H54 (cell line): Measurements from ENCODE around the gene WEE2.

ENCODE experiments used
- DNase-seq: peaks from one replicate; pipeline ENCODE4 v3.0.0; 2011; ENCODE audit warnings: low spot score, mixed read lengths; ENCODE audit not compliant: insufficient read length
- FAIRE-seq: peaks from 3 replicates; lab custom pipeline; 2011; peaks lifted over from hg19 to GRCh38; lab: Jason Lieb, UNC
- POLR2A ChIP-seq: IDR thresholded peaks from 2 replicates; pipeline ENCODE4 v1.6.1; 2011; ENCODE audit warnings: low read depth, mild to moderate bottlenecking, low read length

Gene WEE2

DNA sequence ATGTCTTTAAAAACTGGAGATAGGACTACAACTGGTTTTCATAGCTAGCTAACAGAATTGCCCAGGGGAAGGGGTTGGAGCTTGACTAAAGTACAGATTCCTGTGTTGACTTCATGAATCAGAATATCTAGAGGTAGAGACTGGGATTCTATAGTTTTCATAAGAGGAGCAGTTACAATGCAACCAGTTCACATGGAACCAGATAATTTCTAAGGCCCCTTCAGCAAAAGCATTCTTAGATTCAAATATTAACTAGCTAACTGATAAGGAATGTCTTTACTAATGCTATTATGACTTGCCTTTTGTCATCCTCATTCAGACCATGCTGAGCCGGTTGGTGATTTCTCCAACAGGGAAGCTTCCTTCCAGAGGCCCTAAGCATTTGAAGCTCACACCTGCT lies 5.7 kb downstream of the WEE2 start:
- TF ChIP-seq POLR2A = no peak
- FAIRE-seq (no peak), DNase-seq (no peak)

DNA sequence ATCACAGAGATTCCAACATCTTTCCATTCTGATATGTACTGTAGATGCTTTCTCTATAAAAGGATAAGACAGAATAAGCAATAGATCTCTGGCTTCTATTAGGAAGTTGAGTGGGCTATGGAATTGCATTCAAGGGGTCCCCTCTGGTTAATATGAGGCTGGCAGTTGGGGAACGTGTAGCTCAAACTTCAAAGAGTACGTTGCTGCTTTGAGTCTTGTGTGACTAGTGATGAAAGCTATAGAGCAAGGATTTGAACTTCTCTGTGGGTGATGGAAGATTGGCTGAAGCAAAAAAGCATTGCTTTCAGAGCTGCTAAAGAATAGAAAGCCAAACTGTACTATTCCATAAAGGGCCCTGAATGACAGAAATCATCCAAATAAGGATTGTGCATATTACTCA lies 6.4 kb downstream of the WEE2 start:
- TF ChIP-seq POLR2A = no peak
- FAIRE-seq (no peak), DNase-seq (no peak)

DNA sequence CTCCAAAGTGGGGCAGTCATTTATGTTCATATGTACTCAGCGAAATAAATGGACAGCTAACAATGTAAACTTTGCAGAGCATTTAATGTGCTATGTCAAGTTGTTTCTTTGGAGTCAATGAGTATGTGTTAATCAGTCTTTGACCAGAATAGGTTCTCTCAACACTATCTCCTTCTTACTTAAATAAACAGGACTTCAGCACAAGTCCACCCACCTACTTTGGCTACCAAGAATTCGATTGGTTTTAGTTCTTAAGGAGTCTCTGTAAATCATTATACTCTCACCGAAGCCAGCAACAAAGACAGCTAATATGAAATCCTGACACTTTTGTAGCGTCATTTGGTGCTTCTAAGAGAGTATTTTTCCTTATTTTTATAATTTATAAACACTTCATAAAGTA lies 6.9 kb downstream of the WEE2 start:
- TF ChIP-seq POLR2A = no peak
- FAIRE-seq (no peak), DNase-seq (no peak)

DNA sequence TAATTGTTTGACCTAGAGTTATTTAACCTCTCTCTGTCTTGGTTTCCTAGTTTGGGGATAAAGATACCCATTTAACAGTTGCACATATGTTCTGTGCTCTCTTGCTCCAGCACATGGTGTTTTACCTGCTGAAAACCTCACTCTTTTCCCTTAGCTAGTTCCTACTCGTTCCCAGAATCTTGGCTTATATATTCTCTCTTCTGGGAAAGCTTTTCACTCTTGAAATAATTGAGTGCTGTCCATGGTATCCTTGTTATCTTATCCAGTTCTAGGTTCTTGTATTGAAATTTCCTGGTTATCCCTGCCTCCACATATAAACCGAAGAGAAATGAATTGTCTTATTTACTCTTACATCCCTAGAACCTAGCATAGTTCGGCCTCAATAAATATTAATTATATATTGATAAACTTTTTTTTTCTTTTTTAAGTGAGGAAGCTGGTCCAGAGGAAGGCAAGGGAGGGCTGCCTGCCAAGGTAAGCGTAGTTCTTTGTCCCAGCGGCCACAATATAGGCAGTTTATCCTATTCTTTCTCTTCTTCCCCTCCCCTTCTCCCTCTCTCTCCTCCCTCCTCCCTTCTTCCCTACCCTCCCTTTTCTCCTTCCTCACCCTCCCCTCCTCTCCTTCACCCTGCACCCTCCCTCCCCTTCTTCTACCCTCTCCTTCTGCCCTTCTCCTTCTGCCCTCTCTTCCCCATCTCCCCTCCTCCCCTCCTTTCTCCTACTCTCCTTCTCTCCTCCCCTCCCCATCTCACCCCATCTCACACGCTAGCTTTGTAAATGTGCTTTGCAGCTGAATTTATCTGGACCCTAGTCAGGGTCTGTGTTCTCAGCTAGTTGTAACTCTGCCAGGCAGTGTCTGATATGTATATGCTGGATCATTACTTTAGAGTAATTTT lies 7.9 kb downstream of the WEE2 start:
- no peak for TF ChIP-seq POLR2A
- DNase-seq (no peak), FAIRE-seq (no peak)

DNA sequence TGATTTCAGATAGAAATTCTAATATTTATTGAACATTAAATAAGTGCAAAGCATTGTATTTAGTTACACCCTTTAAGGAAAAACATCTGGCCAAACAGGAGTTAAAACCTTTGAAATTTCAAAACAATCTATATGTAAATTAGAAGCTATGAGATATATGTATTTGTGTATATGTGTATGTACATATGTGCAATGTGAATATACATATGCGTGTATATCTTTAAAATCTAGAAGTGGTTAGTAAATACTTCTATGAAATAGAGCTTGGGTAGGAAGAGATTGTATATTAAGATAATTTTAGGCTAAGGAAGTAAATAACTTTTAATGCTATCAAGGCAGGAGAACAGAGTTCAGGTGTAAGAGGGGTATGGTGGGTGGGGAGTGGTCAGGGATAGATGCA lies 9.3 kb downstream of the WEE2 start:
- TF ChIP-seq POLR2A = no peak
- no peak for FAIRE-seq
- DNase-seq = no peak

DNA sequence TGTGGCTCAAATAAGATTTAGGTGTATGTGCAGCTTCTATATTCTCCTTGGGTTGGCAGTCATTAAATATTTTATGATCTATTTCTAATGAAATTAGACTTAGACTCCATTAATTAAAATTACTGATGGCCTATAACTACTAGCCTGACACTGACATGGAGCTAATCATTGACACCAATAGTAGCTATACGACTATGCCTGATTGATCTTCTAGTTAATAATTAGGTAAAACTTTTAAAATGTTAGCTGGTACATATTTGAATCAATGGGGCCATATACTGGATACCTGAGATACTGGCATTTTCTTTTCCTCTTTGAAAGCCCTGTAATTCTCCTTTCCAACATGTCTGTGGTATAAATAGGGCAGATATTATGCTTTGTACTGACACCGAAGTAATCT lies 14.4 kb downstream of the WEE2 start:
- no peak for TF ChIP-seq POLR2A
- no peak for DNase-seq
- FAIRE-seq = no peak

DNA sequence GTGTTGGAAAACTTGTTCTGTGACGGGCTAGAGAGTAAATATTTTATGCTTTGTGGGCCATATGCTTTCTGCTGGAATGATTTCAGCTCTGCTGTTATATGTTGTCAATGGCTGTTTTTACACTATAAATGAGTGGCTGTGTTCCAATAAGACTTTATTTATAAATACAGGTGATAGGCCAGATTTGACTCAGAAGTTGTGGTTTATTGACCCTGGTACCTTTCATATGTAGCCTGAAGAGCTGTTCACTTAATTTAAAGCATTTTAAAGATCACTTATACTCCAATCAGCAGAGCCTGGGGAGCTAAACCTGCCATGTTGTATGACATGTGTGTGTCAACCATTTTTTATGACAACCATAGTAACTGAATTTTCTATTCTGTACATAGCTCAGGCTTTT lies 20.9 kb downstream of the WEE2 start:
- DNase-seq = no peak
- no peak for TF ChIP-seq POLR2A
- FAIRE-seq = no peak

DNA sequence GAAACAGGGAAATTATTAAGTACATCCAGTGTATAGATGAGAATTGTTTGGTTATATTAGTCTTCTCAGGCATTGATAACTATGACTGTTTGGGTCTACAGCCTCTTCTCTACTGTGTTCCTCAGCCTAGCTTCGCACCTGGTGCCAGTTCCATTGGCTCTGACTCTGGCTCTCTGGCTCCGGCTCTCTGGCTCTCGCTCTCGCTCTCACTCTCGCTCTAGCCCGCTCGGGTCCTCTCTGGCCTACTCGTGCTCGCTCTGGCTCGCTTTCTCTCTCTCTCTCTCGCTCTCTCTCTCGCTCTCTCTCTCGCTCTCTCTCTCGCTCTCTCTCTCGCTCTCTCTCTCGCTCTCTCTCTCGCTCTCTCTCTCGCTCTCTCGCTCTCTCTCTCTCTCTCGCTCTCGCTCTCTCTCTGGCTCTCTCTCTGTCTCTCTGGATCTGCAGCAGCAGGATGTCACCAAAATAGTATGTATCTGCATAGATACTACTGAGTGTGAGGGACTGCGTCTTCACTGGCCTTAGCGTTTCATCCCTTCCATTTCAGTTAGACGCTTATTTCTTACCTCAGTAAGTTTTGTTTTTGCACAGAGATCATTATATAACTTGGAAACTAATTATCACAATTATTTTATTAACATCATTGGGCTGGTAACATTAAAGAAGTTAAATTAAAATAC lies 23.5 kb downstream of the WEE2 start:
- TF ChIP-seq POLR2A = no peak
- FAIRE-seq (no peak), DNase-seq (no peak)

DNA sequence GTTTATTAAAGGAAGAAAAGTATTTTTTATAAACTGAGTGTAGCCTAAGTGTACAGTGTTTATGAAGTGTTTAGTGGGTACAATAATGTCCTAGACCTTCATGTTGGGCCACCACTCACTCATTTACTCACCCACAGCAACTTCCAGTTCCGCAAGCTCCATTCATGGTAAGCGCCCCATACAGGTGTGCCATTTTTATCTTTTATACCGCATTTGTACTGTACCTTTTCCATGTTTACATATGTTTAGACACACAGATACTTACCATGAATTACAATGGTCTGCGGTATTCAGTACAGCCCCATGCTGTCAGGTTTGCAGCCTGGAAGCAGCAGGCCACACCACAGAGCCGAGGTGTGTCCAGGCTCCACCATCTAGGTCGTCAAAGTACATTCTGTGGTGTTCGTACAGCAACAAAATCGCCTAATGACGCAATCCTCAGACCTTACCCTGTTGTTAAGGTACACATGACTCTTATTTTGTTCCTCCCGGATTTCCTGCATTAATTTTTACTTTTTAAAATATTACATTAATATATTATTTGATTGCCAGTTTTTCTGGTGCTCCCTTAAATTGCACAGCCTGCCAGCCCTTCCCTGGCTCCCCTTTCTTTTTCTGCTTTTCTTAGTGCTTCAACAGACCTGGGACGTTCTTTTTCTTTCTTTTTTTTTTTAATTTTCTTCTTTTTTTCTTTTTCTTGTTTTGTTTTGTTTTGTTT lies 29.1 kb downstream of the WEE2 start:
- FAIRE-seq = no peak
- 0 out of 2 replicates have a peak, but pooled peaks have one; percentile 16 for TF ChIP-seq POLR2A
- DNase-seq = no peak

DNA sequence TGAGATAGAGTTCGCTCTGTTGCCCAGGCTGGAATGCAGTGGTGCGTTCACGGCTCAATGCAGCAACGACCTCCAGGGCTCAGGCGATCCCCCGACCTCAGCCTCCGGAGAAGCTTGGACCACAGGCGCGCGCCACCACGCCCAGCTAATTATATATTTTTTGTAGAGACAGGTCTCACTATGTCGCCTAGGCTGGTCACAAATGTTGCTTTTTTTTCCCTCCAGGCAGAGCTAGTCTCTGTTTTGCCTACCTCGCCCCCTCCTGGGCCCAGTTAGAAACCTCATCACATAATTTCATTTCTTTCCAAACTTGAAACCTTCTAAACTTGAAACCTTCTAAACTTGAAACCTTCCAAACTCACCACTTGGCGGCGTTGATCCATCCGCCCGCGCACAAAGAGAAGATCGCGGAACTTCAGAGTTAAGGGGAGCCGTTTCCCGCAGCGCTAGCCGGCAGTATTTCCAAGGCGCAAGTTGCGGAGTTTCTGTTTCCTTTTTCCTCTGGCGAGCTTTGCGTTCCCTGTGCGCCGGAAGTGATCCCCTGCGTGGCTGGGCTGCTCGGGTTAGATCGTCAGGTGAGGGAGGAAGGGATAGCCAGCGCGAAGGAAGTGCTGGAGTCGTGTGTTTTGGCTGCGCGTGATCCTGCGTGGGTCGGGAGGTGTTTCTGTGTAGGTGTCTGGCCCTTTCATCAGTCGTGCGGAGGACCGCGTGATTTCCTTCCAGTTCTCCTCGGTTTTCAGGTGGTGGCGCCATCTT lies 29.9 kb downstream of the WEE2 start, which contains the start of gene SSBP1:
SSBP1 (plus strand) TSS at position 523 of the 756 bp plus-strand sequence. CDS start 809 bp downstream, outside the sequence.
- peak; percentile 71 for DNase-seq
- peak; percentile 92 for TF ChIP-seq POLR2A
- peak; percentile 81 for FAIRE-seq

DNA sequence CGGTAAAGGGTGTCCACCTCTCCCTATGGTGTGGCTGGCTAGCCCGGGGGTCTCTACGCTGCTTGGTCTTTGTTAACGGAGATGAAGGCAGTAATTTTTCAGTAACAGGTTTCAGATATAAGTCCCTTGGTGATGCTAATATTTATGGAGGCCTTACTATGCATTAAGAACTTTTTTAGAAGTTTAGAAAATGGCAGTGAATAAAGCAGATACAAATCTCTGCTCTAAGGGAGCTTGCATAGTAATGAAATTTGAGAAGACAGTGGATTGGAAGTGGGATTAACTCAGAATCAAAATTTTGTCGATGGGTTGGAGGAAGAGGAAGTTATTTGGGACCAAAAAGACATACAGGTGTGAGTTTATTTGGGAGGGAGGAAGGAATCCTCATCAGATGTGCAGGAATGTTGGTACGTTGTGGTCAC lies 30.4 kb downstream of the WEE2 start:
- DNase-seq (no peak), FAIRE-seq (no peak)
- no peak for TF ChIP-seq POLR2A

DNA sequence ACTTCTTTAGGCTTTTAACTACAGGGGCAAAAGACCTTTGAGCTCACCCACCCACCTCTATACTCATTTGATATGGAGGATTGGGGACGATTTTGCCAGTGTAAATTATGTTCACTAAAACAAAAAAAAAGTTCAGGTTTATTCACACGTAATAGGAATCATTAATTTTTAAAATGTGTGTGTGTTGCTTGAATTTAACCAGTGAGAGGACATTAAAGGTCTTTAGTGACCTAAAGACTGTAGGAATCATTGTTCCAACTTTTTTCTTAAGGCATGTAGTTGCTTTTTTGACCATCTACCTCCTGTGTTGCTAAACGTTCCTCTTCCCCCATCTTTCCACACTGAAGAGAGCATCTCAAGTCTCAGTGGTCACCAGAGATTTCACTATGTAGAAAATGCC lies 31.1 kb downstream of the WEE2 start:
- no peak for TF ChIP-seq POLR2A
- FAIRE-seq (no peak), DNase-seq (no peak)

DNA sequence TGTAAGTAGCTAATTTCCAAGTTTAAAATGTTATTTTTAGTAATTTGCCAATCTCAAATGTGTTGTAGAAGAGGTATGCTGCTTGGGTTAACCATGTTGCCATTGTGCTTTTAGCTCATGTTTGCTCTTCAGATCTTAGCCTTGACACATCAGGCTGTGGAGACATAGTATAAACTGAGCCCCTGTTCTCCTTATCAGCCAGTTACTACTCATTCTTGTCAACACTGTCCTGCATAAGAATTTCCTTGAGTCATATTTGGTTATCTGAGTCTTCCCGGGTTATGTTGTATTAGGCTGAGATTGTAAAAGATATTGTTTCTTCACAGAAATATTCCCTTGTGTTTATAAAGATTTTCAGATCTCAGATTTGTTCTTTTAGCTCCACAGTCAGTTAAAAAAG lies 34.1 kb downstream of the WEE2 start:
- TF ChIP-seq POLR2A = no peak
- no peak for DNase-seq
- no peak for FAIRE-seq
